PC-9 (cell line): Measurements from ENCODE around the gene NCK1. TPM values are rescaled to one million over a fixed set of nuclear protein-coding genes. Genes with fewer than 3 reads are reported as not detected.

ENCODE experiments used
- BruUV-seq: library from RNA; stranded (reverse); fragments of 400-500 nt; replicated peaks from 2 replicates; lab custom pipeline; 2021; lab: Mats Ljungman, UMichigan
- CTCF ChIA-PET: fragments of 300-600 bp; sonication (Branson Sonifier 250); formaldehyde crosslinking; loops from one replicate; lab custom pipeline; 2022; ENCODE audit warnings: antibody characterized with exemption; lab: Charles Lee
- POLR2A ChIA-PET: fragments of 300-600 bp; sonication (Branson Sonifier 250); formaldehyde crosslinking; loops from one replicate; lab custom pipeline; 2022; ENCODE audit warnings: antibody characterized with exemption; ENCODE audit not compliant: unreplicated experiment; lab: Charles Lee
- DNase-seq, 2 experiments: peaks; one replicate each; pipeline versions ENCODE4 v3.0.0 to v3.0.0-alpha.2; 2015 to 2022; ENCODE audit warnings: mixed read lengths in 1 of 2
- H2AFZ ChIP-seq: fragments of 200-600 bp; sonication (generic); 2 replicates; pipeline ENCODE4 v1.8.1; 2017; ENCODE audit warnings: antibody characterized with exemption
- H3F3A ChIP-seq: fragments of 200-600 bp; sonication (generic); 2 replicates; pipeline ENCODE4 v1.8.1; 2017; ENCODE audit warnings: antibody characterized with exemption, mild to moderate bottlenecking, low read depth; ENCODE audit not compliant: insufficient read depth
- H3K27ac ChIP-seq: fragments of 200-600 bp; sonication (generic); 2 replicates; pipeline ENCODE4 v1.6.1; 2016; ENCODE audit warnings: mixed run types
- H3K27me3 ChIP-seq: fragments of 200-600 bp; sonication (generic); 2 replicates; pipeline ENCODE4 v1.6.1; 2016; ENCODE audit warnings: low read depth, mixed run types; ENCODE audit not compliant: insufficient read depth
- H3K36me3 ChIP-seq: fragments of 200-600 bp; sonication (generic); 2 replicates; pipeline ENCODE4 v1.6.1; 2016; ENCODE audit warnings: low read depth, mixed run types
- H3K4me1 ChIP-seq: fragments of 200-600 bp; sonication (generic); replicated peaks from 2 replicates; pipeline ENCODE4 v1.6.1; 2016; ENCODE audit warnings: mixed run types; ENCODE audit not compliant: insufficient read depth
- H3K4me2 ChIP-seq: fragments of 200-600 bp; sonication (generic); 2 replicates; pipeline ENCODE4 v1.6.1; 2017; ENCODE audit warnings: mixed run types
- H3K4me3 ChIP-seq: fragments of 200-600 bp; sonication (generic); 2 replicates; pipeline ENCODE4 v1.6.1; 2016; ENCODE audit warnings: mixed run types
- H3K79me2 ChIP-seq: fragments of 200-600 bp; sonication (generic); 2 replicates; pipeline ENCODE4 v1.6.1; 2017; ENCODE audit warnings: low read depth, mixed run types
- H3K9me2 ChIP-seq: fragments of 200-600 bp; sonication (generic); 2 replicates; pipeline ENCODE4 v1.8.1; 2017; ENCODE audit warnings: mild to moderate bottlenecking; ENCODE audit not compliant: insufficient read depth
- H3K9me3 ChIP-seq: fragments of 200-600 bp; sonication (generic); 2 replicates; pipeline ENCODE4 v1.8.1; 2016; ENCODE audit warnings: low read depth; ENCODE audit not compliant: insufficient read depth
- H4K20me1 ChIP-seq: fragments of 200-600 bp; sonication (generic); 2 replicates; pipeline ENCODE4 v1.8.1; 2017; ENCODE audit not compliant: insufficient read depth
- CTCF ChIP-seq: fragments of 200-600 bp; sonication (generic); conservative IDR thresholded peaks from 2 replicates; pipeline ENCODE4 v1.6.1; 2017; ENCODE audit warnings: mixed run types, antibody characterized with exemption, mild to moderate bottlenecking, moderate library complexity
- EZH2 ChIP-seq: fragments of 200-600 bp; sonication (generic); IDR thresholded peaks from 2 replicates; pipeline ENCODE4 v1.8.0; 2017; ENCODE audit warnings: antibody characterized with exemption, low read depth
- intact Hi-C: fragments of 100-400 bp; cut with micrococcal nuclease; formaldehyde crosslinking; loops from one replicate; pipeline ENCODE4 v1.10.0; 2022; ENCODE audit not compliant: unreplicated experiment
- total RNA-seq: library from RNA; stranded (reverse); gene quantifications from 2 replicates; pipeline ENCODE4 v1.2.3, GENCODE V29; 2021

NCK1 gene
- total RNA-seq, 1 experiment from 2014 or later, result 42.7 TPM

DNA sequence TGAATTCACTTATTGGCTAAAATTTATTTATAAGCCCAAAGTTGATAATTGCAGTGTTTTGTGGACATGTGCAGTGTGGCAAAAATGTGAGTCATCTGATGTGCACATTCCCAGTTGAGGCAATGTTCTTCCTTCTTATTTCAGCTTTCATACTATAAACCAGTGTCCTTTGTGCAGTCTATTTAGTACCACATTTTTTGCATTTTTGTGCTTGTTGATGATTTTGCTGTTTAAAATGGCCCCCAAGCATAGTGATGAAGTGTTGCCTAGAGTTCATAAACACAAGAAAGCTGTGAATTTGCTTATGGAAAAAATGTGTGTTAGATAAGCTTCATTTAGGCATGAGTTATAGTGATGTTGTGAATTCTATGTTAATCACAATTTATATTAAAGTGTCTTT is 76.3 kb downstream of the NCK1 start:
- Histone ChIP-seq H2AFZ (no peak overlapping the region), H3F3A (peaks cover 10% of the 10 kb centered on the region), H3K79me2 (peaks cover 49% of the 10 kb centered on the region), H3K27ac (no peak overlapping the region), H3K4me2 (no peak overlapping the region), H3K27me3 (no peaks in the 10 kb centered on the region), H3K36me3 (no peaks in the 10 kb centered on the region; the same call in 1 of the 2 replicates), H3K9me2 (no peaks in the 10 kb centered on the region), H3K9me3 (no peaks in the 10 kb centered on the region), H3K4me1 (peaks cover 10% of the 10 kb centered on the region), H3K4me3 (no peak overlapping the region), H4K20me1 (no peaks in the 10 kb centered on the region; the same call in none of the 2 replicates)
- DNase-seq, result no peak
- ChIA-PET CTCF (interaction anchor here (0.6 kb wide), 1 partner anchor 76 kb away, joined by 3 read pairs; no protein-coding TSS in a partner anchor), POLR2A (no interaction called here)
- intact Hi-C loops, result no loop called here
- no TSS peak for BruUV-seq
- TF ChIP-seq CTCF (no peak), EZH2 (no peak)

DNA sequence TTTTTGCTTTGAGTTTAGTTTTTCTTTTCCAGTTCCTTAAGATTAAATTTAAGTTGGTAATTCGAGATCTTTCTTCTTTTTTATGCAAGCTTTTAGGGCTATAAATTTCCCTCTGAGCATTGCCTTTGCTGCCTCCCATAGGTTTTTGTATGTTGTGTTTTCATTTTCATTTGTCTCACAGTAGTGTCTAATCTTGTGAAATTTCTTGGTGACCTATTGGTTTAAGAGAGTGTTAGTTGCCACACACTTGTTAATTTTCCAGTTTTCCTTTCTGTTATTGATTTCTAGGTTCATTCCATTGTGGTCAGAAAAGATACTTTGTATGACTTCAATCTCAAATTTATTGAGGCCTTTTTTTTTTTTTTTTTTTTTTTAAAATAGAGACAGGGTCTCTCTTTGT is 77.5 kb downstream of the NCK1 start:
- peaks cover 10% of the 10 kb centered on the region for H3F3A ChIP-seq
- H3K36me3 ChIP-seq, result no peaks in the 10 kb centered on the region; the same call in 1 of the 2 replicates
- intact Hi-C loops, result no loop called here
- H3K4me1 ChIP-seq, result peaks cover 10% of the 10 kb centered on the region
- POLR2A ChIA-PET, result no interaction called here
- H3K9me3 ChIP-seq, result no peaks in the 10 kb centered on the region
- H3K79me2 ChIP-seq, result peaks cover 49% of the 10 kb centered on the region
- no peak overlapping the region for H3K4me3 ChIP-seq
- no peak for TF ChIP-seq CTCF
- no peak for TF ChIP-seq EZH2
- DNase-seq, result no peak
- CTCF ChIA-PET, result interaction anchor here (1.0 kb wide), 1 partner anchor 187 kb away, joined by 3 read pairs; the partner anchor contains the start of gene STAG1
- no peaks in the 10 kb centered on the region for H3K9me2 ChIP-seq
- no peak overlapping the region for H2AFZ ChIP-seq
- H3K27me3 ChIP-seq, result no peaks in the 10 kb centered on the region
- H4K20me1 ChIP-seq, result no peaks in the 10 kb centered on the region; the same call in none of the 2 replicates
- H3K4me2 ChIP-seq, result no peak overlapping the region
- H3K27ac ChIP-seq, result no peak overlapping the region
- no TSS peak for BruUV-seq

GRCh38 chr3:136942803-136943202 is 80.8 kb downstream of the NCK1 start:
- peaks cover 46% of the 10 kb centered on the region for H3K79me2 ChIP-seq
- DNase-seq, result no peak
- no peaks in the 10 kb centered on the region for H3K27me3 ChIP-seq
- H3K9me2 ChIP-seq, result no peaks in the 10 kb centered on the region
- TF ChIP-seq EZH2 (no peak), CTCF (no peak)
- peaks cover 4% of the 10 kb centered on the region; the same call in 1 of the 2 replicates for H3K36me3 ChIP-seq
- H3F3A ChIP-seq, result peaks cover 6% of the 10 kb centered on the region
- POLR2A ChIA-PET, result interaction anchor here (0.5 kb wide), 1 partner anchor 16 kb away, joined by 3 read pairs; no protein-coding TSS in a partner anchor
- no peak overlapping the region for H3K27ac ChIP-seq
- peaks cover 8% of the 10 kb centered on the region for H3K4me1 ChIP-seq
- CTCF ChIA-PET, result no interaction called here
- no peak overlapping the region for H3K4me2 ChIP-seq
- H3K4me3 ChIP-seq, result no peak overlapping the region
- BruUV-seq, result no TSS peak
- no peaks in the 10 kb centered on the region for H3K9me3 ChIP-seq
- H4K20me1 ChIP-seq, result peaks cover 3% of the 10 kb centered on the region
- H2AFZ ChIP-seq, result no peak overlapping the region
- intact Hi-C loops, result no loop called here
